HUDEP-2 (cell line): ENCODE measurements around the gene DENND4C.
"Not testable (repeated sequence)": the region's sequence is repeated elsewhere in the genome, so short reads cannot be mapped to it uniquely, and the experiment has no call there.

Experiments
- DNase-seq, 76 experiments: peaks; one replicate each; lab custom pipeline; 2025; ENCODE audit not compliant: unreplicated experiment in 76 of 76; lab: John Stamatoyannopoulos, UW

The DENND4C gene

DNA sequence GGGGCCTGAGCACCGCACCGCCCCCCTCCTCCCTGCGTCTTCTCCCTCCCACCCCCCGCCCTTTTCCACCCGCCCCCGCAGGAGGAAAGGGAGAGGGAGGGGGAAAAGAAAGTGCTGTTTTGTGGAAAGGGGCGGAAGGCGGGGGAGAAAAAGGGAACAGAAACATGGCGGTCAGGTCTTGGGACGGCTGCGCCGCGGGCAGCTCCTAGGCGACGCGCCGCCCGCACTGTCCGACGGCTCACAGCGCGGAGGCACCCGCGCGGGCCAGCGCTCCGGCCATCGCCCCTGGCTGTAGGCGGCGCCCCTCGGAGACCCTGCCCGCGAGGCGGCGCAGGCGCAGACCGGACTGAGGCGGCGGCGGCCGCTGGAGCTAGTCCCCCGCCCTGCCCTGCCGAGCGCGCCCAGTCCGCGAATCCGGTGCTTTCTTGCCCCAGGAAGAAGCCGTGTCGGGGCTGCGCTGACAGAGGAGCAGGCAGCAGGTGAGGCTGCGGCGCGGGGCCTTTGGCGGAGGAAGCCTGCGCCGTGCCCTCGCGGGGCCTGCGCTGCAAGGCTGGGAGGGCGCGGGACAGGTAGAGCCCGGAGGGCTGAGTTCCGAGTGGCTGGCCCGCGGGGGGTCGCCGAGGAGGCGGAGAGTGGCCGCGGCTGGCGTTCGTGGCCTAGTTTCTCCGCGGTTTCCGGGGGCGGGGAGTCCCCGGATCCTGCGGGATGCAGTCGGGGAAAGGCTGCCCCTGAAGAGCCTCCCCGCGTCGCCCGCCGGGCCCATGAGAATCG lies at the start of gene DENND4C:
DENND4C (plus strand) TSS at position 339 of the 771 bp plus-strand sequence. CDS start 45,482 bp downstream, outside the sequence.
- peak in 72 of 76 experiments; percentile 10 to 90 (median 76) for DNase-seq

- no peak for DNase-seq
Observed at GRCh38 chr9:19180991-19181390, 49.5 kb upstream of the DENND4C start.

DNA sequence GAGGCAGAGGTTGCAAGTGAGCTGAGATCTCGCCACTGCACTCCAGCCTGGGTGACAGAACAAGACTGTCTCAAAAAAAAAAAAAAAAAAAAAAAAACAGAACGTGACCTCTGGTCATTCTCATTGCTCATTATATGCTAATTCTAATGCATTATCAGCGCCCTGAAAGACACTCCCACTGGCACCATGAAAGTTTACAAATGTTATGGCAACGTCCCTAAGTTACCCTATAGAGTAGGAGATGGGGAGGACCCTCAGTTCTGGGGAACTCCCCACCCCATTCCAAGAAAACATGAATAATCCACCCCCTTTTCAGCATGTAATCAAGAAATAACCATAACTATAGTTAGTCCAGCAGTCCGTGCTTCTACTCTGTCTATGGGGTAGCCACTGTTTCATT lies 48.9 kb upstream of the DENND4C start:
- no peak for DNase-seq

GRCh38 chr9:19184144-19184917 lies 46.2 kb upstream of the DENND4C start:
- DNase-seq, result peak in 68 of 76 experiments; percentile 9 to 77 (median 46)

- DNase-seq, result no peak
Observed at GRCh38 chr9:19185191-19185590, 45.3 kb upstream of the DENND4C start.

DNA sequence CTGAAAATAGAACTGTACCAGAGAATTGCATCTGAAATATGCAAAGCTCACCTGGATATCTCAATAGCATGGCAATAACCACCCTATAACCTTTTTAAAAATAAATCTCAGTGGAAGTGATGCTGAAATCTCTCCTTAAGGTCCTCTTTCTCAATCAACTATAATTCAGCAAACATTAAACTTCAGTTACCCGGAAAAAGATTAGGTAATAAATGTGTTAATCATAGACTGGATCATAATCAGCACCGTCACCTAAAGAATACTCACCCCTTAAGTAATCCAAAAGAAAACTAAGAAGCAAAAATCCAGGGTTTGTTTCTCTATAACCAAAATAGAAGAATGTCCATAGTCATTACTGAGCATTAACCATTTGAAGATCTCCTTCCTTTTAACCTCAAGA lies 44.3 kb upstream of the DENND4C start:
- DNase-seq, result no peak

GRCh38 chr9:19188771-19189170 lies 41.7 kb upstream of the DENND4C start:
- no peak for DNase-seq

DNA sequence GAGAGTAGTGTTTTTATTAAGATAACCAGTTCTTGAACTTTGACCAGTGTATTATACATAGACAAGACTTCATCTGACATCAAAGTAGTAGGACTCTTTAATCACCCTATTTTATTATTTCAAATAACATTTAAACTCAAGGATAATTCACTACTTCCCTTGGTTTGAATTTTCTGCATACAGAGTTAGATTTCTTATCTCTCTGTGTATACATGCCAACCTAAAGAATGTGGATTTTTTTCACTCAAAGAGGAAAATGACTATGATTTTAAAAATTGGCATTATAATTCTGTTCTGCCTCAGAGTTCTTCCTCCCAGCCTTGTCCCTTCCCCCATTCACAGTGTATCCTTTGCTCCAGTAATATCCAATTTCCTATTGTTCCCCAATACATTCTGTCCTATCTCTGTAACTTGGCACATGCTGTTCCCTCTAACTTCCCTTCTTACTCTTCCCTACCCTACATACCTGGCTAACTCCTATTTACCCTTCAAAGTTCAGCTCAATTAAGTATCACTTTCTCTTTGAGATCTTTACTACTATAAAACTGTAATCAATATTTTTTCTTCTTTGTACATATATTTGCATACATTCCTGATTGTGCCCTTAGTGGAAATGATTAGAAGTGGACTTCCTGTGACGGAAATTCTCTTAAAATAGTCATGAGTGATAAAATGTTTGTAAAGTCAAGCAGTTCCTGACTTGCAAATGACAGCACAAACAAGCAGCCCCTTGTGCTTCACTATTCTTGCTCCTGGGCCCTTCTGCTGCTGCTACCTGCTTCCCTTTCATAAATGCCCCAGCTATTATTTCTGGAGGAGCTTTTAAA lies 38.1 kb upstream of the DENND4C start:
- DNase-seq, result no peak

- DNase-seq, result no peak
Observed at GRCh38 chr9:19193029-19193324, 37.5 kb upstream of the DENND4C start.

DNA sequence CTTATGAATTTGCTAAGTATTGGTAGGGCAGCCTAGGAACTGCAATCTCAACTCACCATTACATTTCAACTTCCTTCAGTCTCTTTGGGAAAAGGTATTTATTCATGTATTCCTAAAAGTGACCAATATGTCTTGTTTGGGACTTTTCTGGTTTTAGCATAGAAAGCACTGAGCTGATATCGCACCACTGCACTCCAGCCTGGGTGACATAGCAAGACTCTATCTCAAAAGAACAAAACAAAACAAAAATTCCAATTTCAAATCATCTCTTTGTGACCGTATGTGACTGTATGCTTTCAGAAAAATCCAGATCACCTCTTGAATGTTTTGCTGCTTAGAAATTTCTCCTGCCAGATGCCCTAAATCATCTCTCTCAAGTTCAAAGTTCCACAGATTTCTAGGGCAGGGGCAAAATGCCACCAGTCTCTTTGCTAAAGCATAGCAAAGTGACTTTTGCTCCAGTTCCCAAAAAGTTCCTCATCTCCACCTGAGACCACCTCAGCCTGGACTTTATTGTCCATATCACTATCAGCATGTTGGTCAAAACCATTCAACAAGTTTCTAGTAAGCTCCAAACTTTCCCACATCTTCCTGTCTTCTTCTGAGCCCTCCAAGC lies 37.0 kb upstream of the DENND4C start:
- DNase-seq, result not testable (repeated sequence)

DNA sequence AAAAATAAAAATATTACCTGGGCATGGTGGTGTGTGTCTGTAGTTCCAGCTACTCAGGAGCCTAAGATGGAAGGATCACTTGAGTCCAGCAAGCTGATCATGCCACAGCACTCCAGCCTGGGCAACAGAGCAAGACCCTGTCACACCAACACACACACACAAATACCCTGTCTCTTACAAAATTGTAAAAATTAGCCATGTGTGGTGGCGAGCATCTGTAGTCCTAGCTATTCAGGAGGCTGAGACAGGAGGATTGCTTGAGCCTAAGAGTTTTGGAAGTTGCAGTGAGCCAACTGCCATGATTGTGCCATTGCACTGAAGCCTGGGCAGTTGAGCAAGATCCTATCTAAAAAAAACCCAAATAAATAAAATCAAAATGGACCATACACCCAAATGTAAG lies 32.1 kb upstream of the DENND4C start:
- DNase-seq, result no peak

GRCh38 chr9:19199012-19199411 lies 31.5 kb upstream of the DENND4C start:
- DNase-seq, result peak in 10 of 76 experiments; percentile 7 to 37 (median 16)

DNA sequence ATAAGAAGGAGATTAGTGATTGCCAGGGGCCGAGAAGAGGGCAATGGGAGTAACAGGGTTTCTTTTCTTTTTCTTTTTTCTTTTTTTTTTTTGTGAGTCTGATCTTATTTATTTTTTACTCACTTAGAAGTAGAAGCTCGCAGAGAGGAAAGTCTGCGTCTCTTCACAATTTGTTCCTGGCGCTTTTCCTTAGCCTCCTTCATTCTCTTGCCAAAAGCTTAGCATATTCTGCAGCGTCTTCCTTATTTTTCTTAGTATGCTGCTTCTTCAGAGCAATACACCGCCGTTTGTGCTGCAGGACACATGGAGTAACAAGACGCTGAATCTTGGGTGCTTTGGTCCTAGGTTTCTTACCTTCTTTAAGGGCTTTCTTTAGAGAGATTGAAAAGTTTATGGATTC lies 30.3 kb upstream of the DENND4C start:
- no peak for DNase-seq

- DNase-seq, result no peak
Observed at GRCh38 chr9:19201899-19202891, 28.3 kb upstream of the DENND4C start.

DNA sequence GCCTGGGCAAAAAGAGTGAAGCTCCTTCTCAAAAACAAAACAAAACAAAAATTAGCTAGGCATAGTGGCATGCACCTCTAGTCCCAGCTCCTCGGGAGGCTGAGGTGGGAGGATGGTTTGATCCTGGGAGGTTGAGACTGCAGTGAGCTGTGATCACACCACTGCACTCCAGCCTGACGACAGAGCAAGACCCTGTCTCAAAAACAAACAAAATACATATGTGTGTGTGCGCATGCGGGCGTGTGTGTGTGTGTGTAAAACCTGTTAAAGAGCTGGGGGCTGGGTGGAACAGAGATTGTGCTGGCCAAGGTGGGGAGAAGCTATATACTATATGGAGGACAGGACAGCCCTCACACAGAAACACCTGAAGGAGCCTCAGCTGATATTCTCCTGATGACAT lies 27.4 kb upstream of the DENND4C start:
- no peak for DNase-seq

DNA sequence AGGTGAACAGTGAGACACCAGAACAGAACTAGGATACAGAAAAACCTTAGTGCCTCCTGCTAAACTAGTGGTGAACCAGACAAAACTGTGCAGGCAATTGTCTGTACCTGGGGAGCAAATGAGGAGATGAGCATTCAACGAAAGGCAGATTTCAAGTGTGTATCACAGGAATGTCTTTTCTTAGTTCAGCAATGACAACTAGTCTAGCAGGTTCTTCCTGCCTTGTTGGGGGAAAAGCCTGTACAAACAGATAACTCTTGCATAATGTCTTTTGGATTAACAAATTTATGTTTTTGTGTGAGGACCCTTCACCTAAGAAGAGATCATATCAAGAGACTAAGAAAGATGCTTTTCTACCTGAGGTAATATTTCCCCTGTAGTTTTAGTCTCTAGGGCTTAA lies 21.8 kb upstream of the DENND4C start:
- no peak for DNase-seq

GRCh38 chr9:19209188-19209587 lies 21.3 kb upstream of the DENND4C start:
- DNase-seq, result no peak

DNA sequence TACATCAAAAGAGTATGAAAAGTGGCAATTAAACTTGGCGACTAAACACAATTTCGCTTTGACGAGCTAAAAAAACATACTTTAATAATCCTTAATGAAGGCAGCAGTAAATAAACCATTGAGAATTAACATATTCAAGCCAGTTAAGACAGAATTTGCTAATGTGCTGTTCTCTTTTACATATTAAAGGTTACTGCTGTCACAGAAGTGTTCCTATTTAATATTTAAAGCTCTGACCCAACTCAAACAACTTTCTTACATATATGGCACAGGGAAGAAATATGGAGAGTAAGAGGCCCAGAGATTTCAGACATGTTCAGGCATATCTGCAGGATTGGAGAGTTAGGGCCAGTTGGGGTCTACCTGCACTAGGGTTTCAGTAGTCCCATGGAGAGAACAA lies 16.7 kb upstream of the DENND4C start:
- no peak for DNase-seq

DNA sequence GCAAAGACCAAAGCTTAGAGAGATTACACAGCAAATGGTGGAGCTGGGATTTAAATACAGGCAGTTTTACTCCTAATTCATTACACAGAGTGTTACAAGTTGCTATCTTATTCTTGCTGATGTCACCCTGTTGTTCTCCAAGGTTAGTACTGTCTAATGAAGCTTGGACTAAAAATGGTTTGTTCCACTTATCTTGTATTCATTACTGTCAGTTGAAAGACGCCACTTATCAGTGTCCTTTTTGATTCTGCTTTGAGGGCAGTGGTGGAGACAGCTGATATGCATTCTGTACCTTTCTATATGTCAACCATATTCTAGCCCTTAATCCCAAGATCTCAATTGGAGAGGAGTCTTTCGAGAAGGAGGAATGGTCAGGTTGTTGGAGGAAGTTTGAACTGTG lies 14.0 kb upstream of the DENND4C start:
- DNase-seq, result peak in 42 of 76 experiments; percentile 7 to 83 (median 52)

- DNase-seq, result no peak
Observed at GRCh38 chr9:19221326-19221725, 9.2 kb upstream of the DENND4C start.
